Spinal cord (tissue), 10 donors: ENCODE results near the gene CARM1. TPM values are rescaled to one million over a fixed set of nuclear protein-coding genes. Genes with fewer than 3 reads are reported as not detected.

ENCODE experiments used
- DNase-seq, 6 donors: peaks; one replicate each; pipeline versions ENCODE4 v3.0.0 to v3.0.0-alpha.2; 2013 to 2015; ENCODE audit warnings: low spot score in 6 of 6, low read depth in 4 of 6
- H3K27ac ChIP-seq: one replicate; pipeline ENCODE4 v1.5.1; 2013; ENCODE audit warnings: low read depth, low read length, control low read depth
- H3K27me3 ChIP-seq: one replicate; pipeline ENCODE4 v1.6.1; 2013; ENCODE audit warnings: low read length; ENCODE audit not compliant: control insufficient read depth, insufficient read depth
- H3K36me3 ChIP-seq: one replicate; pipeline ENCODE4 v1.6.1; 2013; ENCODE audit warnings: low read length; ENCODE audit not compliant: control insufficient read depth, insufficient read depth
- H3K4me1 ChIP-seq: one replicate; pipeline ENCODE4 v1.6.1; 2013; ENCODE audit warnings: low read length; ENCODE audit not compliant: control insufficient read depth, insufficient read depth
- H3K4me3 ChIP-seq: one replicate; pipeline ENCODE4 v1.5.1; 2013; ENCODE audit warnings: low read depth, low read length, control low read depth
- H3K9me3 ChIP-seq: one replicate; pipeline ENCODE4 v1.6.1; 2013; ENCODE audit warnings: low read length; ENCODE audit not compliant: control insufficient read depth, insufficient read depth
- WGBS: methylation state at CpG from one replicate; pipeline ENCODE4 v1.1.5; 2013; ENCODE audit warnings: missing lambda C conversion rate; ENCODE audit not compliant: insufficient coverage; 5-methylcytosine and 5-hydroxymethylcytosine counted together
- polyA plus RNA-seq, 2 donors: library from polyadenylated mRNA; unstranded; fragments of 120-200 nt; gene quantifications; one replicate each; pipeline ENCODE4 v1.2.1, GENCODE V29; 2013; ENCODE audit not compliant: insufficient read length in 2 of 2
- small RNA-seq: library from RNA; depleted of rRNA; stranded (forward); fragments of <200 nt; gene quantifications from one replicate; pipeline ENCODE3, GENCODE V24; 2014; ENCODE audit warnings: low replicate concordance
- total RNA-seq, 2 donors: library from RNA; depleted of rRNA in 1 of 2; stranded (reverse); fragments of 120-200 nt in 1 of 2; fragments of >200 nt in 1 of 2; gene quantifications; one replicate each; pipeline versions ENCODE4 v1.2.3 to v1.2.4, GENCODE V29; 2013 to 2014
- donor health status: healthy.

CARM1 gene
- total and polyA plus RNA-seq, 4 donors: 17.4 to 72.1 (median 42.8) TPM

DNA sequence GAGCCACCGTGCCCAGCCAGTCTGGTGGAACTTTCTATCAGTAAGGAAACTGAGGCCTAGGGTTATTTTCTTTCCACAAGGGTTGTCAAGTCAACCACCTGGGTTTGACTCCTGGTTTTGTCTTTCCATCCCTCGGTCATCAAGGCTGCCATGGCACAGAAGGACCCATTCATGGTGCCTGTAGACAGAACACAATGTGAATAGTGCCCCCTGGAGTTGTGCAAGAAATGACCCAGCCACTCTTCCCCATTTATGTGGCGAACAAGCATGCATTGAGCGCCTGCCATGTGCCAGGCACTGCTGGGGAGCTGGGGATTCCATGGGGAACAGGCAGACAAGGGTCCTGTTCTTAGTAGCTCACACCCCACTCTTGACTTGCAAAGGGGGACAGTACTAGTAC lies 93.5 kb downstream of the CARM1 start:
- peak in 1 of 6 donors; percentile 36 for DNase-seq
- Histone ChIP-seq H3K4me3 (no peak overlapping the region), H3K4me1 (peaks cover 46% of the 10 kb centered on the region), H3K27ac (no peak overlapping the region), H3K36me3 (peaks cover 14% of the 10 kb centered on the region), H3K27me3 (no peaks in the 10 kb centered on the region), H3K9me3 (no peaks in the 10 kb centered on the region)
- 61% methylated on average over 3 of the region's 4 CpGs for WGBS

DNA sequence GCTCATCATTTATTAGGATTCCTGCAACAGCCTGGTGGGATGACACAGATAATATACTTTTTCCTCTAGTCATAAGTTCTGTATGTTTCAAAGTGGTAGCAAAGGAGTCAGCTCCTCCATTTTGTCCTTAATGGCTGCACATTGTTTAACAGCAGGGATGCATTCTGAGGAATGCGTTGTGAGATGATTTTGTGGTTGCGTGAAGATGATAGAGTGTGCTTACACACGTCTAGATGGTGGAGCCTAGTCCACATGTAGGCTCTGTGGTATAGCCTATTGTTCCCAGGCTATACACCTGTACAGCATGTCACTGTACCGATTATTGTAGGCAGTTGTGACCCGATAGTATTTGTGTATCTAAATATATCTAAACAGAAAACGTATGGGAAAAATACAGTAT lies 94.0 kb downstream of the CARM1 start:
- no peak overlapping the region for H3K4me3 ChIP-seq
- no peaks in the 10 kb centered on the region for H3K9me3 ChIP-seq
- no peaks in the 10 kb centered on the region for H3K27me3 ChIP-seq
- no peak overlapping the region for H3K27ac ChIP-seq
- H3K4me1 ChIP-seq: peaks cover 42% of the 10 kb centered on the region
- peaks cover 14% of the 10 kb centered on the region for H3K36me3 ChIP-seq
- DNase-seq: no peak
- no CpG with 5 or more reads among the region's 6 CpGs for WGBS

DNA sequence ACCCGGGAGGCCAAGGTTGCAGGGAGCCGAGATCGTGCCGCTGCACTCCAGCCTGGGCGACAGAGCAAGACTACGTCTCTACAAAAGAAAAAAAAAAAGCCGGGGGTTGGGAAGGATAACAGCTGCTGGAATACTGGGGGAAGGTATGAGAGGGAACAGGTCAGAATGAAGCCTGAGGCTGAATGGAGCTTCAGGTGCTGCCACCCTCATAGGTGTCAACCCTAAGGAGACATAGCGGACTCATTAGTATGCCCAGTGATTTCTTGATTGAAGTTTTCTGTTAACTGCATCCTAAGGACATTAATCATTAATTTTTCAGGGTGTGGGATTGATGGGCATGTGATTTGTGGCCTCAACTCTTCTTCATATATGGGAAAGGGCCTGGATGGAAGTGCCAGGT lies 95.5 kb downstream of the CARM1 start:
- H3K4me1 ChIP-seq: peaks cover 42% of the 10 kb centered on the region
- H3K27ac ChIP-seq: no peak overlapping the region
- H3K4me3 ChIP-seq: no peak overlapping the region
- H3K27me3 ChIP-seq: no peaks in the 10 kb centered on the region
- H3K9me3 ChIP-seq: no peaks in the 10 kb centered on the region
- 82% methylated on average over 7 of the region's 8 CpGs for WGBS
- DNase-seq: no peak
- peaks cover 14% of the 10 kb centered on the region for H3K36me3 ChIP-seq

DNA sequence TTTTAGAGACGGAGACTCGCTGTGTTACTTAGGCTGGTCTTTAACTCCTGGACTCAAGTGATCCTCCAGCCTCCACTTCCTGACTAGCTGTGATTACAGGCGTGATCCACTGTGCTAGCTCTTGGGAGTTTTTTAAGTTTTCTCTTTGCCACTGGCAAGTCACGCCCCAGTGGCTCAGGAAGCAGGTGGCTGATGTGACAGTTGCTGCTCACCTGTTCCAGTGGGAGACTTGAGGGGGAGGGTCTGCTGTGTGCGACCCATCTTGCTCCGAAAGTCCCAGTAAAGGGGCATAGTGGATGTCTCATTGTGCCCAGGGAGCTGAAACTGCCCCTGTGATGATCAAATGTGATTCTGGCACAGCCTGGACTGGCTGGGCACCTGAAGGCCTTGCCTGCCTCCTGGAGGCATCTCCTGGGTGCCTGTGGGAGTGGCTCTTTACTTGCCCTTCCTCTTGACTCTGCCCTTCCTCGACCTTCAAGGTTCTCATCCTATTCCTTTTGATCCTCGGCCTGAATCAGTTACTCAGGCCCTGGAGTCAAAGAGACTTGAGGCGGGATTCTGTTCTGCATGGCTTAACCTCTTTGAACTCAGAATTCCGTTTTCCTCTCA lies 97.3 kb downstream of the CARM1 start:
- WGBS: 67% methylated on average over 7 of the region's 10 CpGs
- Histone ChIP-seq H3K9me3 (no peaks in the 10 kb centered on the region), H3K4me3 (no peak overlapping the region), H3K27ac (no peak overlapping the region), H3K36me3 (peaks cover 14% of the 10 kb centered on the region), H3K4me1 (peaks cover 27% of the 10 kb centered on the region), H3K27me3 (no peaks in the 10 kb centered on the region)
- DNase-seq: no peak

DNA sequence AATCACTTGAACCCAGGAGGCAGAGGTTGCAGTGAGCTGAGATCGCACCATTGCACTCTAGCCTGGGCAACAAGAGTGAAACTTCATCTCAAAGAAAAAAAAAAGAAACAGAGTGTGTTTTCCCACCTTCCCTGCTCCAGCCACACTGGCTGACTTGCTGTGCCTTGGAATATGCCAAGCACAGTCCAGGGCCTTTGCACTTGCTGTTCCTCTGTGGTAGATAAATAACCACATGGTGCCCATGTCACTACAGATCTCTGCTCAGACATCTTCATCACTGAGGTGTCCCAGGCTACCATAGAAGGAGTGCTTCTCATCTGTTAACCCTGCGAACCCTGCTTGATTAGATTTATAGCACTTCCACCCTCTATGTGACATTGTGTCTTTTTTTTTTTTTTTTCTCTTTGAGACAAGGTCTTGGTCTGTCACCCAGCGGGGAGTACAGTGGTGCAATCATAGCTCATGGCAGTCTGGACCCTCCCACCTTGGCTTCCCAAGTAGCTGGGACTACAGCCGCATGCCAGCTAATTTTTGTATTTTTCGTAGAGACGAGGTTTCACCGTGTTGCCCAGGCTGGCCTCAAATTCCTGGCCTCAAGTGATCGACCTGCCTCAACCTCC lies 99.9 kb downstream of the CARM1 start:
- no peak overlapping the region for H3K27ac ChIP-seq
- DNase-seq: no peak
- H3K36me3 ChIP-seq: peaks cover 11% of the 10 kb centered on the region
- WGBS: 79% methylated on average over 7 of the region's 8 CpGs
- H3K4me3 ChIP-seq: no peak overlapping the region
- no peaks in the 10 kb centered on the region for H3K27me3 ChIP-seq
- no peaks in the 10 kb centered on the region for H3K9me3 ChIP-seq
- peaks cover 29% of the 10 kb centered on the region for H3K4me1 ChIP-seq

Small RNA genes lying within 50 kb of the gene (small RNA-seq; reads per million reads assigned to genes)
- 0.06 reads per million for gene MIR6793

Other genes with a start within 250 kb of the CARM1 start
- gene SLC44A2, start 246.0 kb upstream of the CARM1 start, total RNA-seq: 10 to 100 TPM; 46.8 to 60.4 TPM
- gene SLC44A2, start 246.0 kb upstream of the CARM1 start, polyA plus RNA-seq: 100 to 1,000 TPM; 116 to 146 TPM
- 10 to 100 TPM; 89.8 to 98.6 TPM for gene ILF3, start 217.2 kb upstream of the CARM1 start, total RNA-seq
- gene ILF3, start 217.2 kb upstream of the CARM1 start, polyA plus RNA-seq: 100 to 1,000 TPM; 234 to 267 TPM
- 10 to 100 TPM; 25.9 to 47.6 TPM for gene QTRT1, start 170.1 kb upstream of the CARM1 start, total RNA-seq
- gene QTRT1, start 170.1 kb upstream of the CARM1 start, polyA plus RNA-seq: 100 to 1,000 TPM in 1 of 2 donors, 10 to 100 TPM in 1; 79.6 to 110 TPM
- gene DNM2, start 153.5 kb upstream of the CARM1 start, total RNA-seq: 10 to 100 TPM; 59.2 to 77.9 TPM
- gene DNM2, start 153.5 kb upstream of the CARM1 start, polyA plus RNA-seq: 100 to 1,000 TPM in 1 of 2 donors, 10 to 100 TPM in 1; 92.2 to 111 TPM
- gene TMED1, start 35.3 kb upstream of the CARM1 start, total RNA-seq: 10 to 100 TPM; 19.4 to 52.9 TPM
- 10 to 100 TPM; 36.0 to 36.6 TPM for gene TMED1, start 35.3 kb upstream of the CARM1 start, polyA plus RNA-seq
- gene C19orf38, start 23.1 kb upstream of the CARM1 start, total RNA-seq: 1 to 10 TPM; 2.4 to 2.9 TPM
- gene C19orf38, start 23.1 kb upstream of the CARM1 start, polyA plus RNA-seq: 1 to 10 TPM; 1.3 to 2.0 TPM
- 10 to 100 TPM; 31.5 to 54.2 TPM for gene YIPF2, start 57.1 kb downstream of the CARM1 start, total RNA-seq
- 10 to 100 TPM; 33.6 to 42.8 TPM for gene YIPF2, start 57.1 kb downstream of the CARM1 start, polyA plus RNA-seq
- gene TIMM29, start 57.3 kb downstream of the CARM1 start, total RNA-seq: 10 to 100 TPM; 24.3 to 27.1 TPM
- 10 to 100 TPM; 26.6 to 37.6 TPM for gene TIMM29, start 57.3 kb downstream of the CARM1 start, polyA plus RNA-seq
- gene SMARCA4, start 89.5 kb downstream of the CARM1 start, total RNA-seq: 100 to 1,000 TPM in 1 of 2 donors, 10 to 100 TPM in 1; 86.5 to 110 TPM
- gene SMARCA4, start 89.5 kb downstream of the CARM1 start, polyA plus RNA-seq: 100 to 1,000 TPM; 207 to 228 TPM
- gene LDLR, start 217.9 kb downstream of the CARM1 start, total RNA-seq: 10 to 100 TPM; 30.2 to 70.9 TPM
- gene LDLR, start 217.9 kb downstream of the CARM1 start, polyA plus RNA-seq: 10 to 100 TPM; 29.8 to 30.2 TPM